ENCODE data around the gene TTC27.
"Not testable (repeated sequence)": the region's sequence is repeated elsewhere in the genome, so short reads cannot be mapped to it uniquely, and the experiment has no call there.

TTC27 gene

DNA sequence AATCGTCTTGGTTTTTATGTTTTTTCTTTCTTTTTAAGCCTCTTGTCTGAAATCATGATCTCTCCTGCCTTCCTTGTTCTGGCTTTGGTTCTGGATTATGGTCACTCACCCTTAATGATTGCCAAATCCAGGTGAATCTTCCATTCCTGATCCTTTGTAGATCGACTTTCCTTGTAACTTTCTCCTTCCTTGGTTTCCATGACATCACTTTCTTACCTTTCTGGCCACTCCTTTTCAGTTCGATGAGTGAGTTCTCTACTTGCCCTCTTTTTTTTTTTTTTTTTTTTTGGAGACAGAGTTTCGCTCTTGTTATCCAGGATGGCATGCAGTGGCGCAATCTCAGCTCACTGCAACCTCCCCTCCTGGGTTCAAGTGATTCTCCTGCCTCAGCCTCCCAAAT, 179.8 kb downstream of the TTC27 start:
- no peak for DNase-seq (ENCODE audit: low read depth)

DNA sequence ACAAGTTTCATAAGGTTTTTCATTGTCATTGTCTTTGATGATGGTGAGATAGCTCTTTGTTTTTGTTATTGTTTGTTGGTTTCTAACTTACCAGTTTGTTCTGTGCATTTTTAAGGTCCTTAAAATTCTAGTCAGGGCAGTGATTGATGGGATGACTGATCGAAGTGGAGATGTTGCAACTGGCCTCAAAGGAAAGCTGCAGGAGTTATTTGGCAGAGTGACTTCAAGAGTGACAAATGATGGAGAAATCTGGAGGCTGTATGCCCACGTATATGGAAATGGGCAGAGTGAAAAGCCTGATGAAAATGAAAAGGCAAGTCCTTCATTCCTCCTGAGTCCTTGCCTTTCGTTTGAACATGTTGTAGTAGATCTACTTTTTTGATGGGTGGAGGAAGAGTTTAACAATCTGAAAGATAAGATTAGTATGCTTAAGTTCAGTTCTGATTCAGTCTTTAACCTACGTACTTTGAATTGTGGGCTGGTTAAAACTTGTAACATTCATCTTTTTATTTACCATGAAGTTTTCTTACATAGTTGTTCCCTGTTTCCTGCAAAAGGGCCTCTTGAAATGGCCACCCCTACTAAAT, 183.2 kb downstream of the TTC27 start:
- DNase-seq (ENCODE audit: low read depth), result no peak

DNA sequence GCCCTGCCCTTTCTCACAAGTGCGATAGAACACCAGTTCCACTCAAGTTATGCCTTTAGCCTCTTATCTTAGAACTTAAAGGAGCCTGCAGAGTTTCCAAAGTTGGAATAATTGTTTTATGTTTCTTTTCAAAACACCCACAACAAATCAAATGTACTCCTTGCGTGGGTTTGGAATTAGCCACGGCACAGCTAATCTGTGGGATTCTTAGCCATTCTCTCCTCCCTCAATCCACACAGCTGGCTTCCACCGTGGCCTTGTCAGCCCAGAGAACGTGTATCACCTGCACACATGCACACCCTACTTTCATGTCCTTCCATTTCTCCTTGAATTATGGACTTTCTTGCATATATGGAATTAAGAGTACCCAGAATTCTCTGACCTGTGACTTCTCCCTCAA, 183.8 kb downstream of the TTC27 start:
- no peak for DNase-seq (ENCODE audit: low read depth)

DNA sequence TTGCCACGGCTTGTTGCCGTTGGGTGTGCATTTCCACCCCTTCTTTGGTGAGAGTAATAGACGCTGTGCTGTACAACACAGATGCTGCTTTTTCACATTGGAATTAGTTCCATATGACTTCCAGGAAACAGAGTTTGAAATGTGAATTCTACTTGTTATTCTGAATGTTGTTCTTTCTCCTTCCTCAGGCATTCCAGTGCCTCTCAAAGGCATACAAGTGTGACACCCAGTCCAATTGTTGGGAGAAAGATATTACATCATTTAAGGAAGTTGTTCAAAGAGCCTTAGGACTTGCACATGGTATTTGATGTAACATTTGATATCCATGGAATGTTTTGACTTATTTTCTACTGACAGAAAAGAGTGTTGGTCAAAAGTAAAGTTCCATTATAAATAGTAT, 184.5 kb downstream of the TTC27 start:
- no peak for DNase-seq (ENCODE audit: low read depth)

DNA sequence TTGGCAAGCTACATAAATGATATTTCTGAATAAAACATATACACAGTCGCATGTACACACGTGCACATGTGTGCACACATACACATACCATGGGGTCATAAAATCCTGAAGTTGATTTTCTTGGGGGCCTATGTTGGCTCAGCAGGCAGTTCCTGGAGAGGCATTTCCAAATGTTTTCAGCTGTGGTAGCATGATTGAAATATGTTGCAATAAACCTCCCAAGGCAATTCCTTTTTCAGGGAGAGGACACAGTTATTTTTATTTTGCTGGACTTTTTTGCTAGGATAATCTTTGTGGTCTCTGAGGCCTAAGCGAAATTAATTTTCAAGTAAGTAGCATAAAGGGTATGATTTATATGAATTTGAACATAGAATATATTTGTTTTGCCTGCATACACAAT, 192.2 kb downstream of the TTC27 start:
- no peak for DNase-seq (ENCODE audit: low read depth)

DNA sequence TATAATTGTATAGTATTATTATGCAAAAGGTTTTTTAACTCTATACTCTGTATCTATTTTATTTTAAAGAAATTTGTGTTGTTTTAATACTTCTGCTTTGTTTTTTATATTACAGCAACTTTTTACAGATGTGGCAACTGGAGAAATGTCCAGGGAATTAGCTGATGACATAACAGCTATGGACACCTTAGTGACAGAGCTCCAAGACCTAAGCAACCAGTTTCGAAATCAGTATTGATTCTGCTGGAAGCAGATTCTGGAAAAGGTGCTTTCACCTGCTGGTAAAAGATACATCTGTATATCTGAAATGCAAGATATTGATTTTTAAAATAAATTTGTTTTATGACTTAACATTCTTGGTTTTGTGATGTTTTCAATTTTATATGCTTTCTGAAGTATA, 192.9 kb downstream of the TTC27 start:
- DNase-seq (ENCODE audit: low read depth), result no peak

DNA sequence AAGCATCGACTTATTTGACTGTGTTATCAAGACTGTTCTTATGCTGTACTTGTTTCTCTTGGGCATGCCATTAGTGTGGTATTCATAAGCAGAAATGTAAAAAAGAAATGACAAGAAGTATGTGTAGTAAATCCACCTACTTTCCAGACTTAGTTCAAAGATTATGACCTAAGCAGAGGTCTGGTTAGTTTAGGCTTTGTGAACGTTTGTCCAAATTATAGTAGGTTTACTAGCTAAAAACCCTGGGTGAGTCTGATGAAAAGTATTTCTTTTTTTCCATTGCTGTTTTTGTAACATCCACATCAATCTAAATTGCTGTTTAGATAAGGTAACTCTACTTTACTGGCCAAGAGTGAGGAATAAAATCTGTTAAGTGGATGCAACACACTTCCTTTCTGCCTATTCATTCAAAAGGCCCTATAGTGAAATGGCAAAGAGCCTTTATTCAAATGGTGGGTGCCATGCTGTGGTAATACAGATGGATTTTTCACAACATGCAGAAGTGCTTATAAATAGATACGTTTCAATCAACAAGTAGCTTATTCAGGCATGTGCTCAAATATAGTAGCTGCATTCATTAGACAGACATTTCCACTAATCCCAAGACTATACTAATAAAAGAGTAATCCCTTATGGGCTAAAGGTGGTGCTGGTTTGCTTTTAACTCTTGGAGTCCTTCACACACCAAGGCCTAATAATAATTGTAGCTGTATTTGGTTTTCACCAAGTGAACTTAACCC, 196.4 kb downstream of the TTC27 start:
- no peak for DNase-seq (ENCODE audit: low read depth)

DNA sequence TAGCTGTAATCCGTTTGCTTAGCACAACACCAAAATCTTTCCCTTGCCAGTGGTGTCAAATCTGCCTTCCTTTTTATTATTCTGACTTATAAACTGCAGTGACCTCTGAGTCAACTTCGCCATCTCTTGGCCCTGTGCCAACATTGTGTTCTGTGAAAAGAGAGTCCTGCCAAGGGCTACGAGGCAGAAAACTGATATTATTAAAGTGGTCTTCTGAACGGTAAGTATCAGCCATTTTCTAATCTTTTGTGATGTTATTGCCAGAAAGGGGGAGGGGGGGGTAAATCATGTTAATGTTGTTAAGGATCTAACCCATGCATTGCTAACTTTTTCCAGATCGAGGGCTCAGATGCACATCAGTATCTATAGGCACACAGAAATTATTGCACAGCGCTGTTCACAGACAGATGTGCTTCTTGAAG, 197.5 kb downstream of the TTC27 start:
- no peak for DNase-seq (ENCODE audit: low read depth)

DNA sequence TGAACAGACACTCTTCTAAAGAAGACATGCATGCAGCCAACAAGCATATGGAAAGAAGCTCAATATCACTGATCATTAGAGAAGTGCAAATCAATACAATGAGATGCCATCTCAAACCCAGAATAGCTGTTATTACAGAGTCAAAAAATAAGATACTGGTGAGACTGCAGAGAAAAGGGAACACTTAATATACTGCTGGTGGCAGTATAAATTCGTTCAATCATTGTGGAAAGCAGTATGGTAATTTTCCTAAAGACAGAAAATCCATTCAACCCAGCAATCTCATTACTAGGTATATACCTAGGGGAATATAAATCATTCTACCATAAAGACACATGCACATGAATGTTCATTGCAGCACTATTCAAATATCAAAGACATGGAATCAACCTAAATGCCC, 202.3 kb downstream of the TTC27 start:
- DNase-seq (ENCODE audit: low read depth), result no peak

DNA sequence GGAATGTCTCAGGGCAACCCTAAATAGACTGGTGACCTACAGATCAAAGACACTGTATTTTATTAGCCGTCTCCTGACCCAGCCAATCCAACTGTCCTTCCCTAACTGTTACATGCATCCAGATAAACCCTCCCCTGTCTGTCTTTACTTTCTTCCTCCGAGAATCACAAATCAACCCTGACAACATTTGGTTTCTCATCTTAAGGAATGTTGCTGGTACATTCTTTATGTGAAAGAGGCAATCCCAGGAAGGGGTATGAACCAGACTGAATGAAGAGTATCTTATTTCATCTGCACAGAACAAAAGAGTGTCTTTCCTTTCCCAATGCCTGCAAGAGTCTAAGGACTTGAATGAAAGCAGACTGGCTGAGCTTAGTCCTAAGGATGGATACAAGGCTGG, 205.0 kb downstream of the TTC27 start:
- no peak for DNase-seq (ENCODE audit: low read depth)

DNA sequence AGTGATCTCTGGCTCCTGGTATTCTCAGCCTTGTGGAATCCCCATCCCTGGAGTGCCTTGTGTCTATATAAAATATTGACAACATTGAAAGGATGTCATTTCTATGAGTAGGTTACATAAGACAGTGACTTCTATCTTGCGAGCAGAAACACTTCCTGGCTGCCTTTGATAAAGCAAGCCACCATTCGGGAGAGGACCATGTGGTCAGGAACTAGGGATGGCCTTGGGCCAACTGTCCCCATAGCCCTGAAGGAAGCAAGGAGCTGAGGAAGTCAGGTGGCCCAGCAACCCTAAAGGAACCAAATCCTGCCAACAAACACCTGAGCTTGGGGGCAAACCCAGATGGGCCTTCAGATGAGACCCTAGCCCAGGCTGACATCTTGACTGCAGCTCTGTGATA, 205.9 kb downstream of the TTC27 start:
- DNase-seq (ENCODE audit: low read depth), result no peak

DNA sequence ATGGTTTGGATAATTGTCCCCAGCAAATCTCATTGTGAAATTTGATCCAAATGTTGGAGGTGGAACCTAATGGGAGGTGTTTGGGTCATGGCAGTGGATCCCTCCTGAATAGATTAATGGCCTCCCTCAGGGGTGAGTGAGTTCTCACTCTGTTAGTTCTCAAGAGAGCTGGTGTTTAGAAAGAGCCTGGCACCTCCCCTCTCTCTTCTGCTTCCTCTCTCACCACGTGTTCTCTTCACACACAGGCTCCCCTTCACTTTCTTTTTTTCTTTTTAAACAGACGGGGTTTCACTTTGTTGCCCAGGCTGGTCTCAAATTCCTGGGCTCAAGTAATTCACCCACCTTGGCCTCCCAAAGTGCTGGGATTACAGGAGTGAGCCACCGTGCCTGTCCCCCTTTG, 207.3 kb downstream of the TTC27 start:
- DNase-seq (ENCODE audit: low read depth), result no peak

DNA sequence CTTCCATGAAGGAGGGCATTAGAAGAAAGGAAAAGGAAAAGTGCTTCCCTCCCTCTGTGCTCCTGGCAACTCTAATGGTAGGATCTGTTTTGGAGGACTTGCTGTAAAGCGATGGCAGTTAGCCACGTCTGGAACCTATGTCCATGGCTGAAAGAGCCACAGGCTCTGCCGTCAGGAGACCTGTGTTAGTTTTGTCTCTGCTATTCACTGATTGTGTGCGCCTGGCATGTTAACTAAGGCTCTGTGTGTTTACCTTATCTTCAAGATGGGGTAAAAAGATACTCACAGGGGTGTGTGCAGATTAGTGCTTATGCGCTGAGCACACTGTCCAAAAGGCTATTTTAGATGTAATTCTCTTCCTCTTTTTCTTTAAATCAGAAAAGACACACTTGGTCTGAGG, 209.1 kb downstream of the TTC27 start:
- no peak for DNase-seq (ENCODE audit: low read depth)

DNA sequence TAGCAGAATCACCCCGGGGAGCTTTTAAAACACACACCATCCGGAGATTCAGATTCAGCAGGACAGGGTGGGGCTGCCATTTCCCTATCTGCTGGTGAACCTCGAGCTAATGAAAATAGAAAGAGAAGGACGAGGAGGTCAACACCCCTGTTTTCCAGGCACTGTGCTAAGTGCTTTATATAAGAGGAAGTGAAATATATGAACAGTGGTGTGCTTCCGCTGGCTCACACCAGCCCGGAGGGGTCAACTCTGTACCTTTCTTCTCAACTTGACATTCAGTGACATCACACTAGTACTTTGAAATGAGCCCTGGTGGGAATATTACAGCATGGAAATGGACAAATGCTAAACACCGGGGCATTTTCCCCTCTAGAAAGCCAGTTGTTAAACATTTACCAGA, 210.6 kb downstream of the TTC27 start:
- no peak for DNase-seq (ENCODE audit: low read depth)

DNA sequence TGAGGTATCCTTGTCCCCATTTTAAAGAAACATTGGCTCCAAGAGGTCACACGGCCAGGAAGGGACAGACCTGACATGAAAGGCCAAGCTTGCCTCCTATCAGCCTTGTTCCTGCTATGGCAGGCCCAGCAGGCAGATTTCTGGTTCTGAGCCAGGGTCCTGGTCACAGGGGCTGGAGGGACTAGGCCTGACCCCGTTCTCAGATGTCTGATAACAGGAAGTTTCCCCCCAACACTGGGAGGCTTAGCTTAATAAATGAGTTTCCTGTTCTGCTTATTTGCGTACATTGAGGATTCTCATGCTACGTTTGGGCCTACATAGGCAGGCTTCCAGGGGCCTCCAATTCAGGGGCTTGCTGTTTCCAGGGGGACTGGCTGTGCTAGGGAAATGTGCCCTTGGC, 211.1 kb downstream of the TTC27 start:
- no peak for DNase-seq (ENCODE audit: low read depth)

DNA sequence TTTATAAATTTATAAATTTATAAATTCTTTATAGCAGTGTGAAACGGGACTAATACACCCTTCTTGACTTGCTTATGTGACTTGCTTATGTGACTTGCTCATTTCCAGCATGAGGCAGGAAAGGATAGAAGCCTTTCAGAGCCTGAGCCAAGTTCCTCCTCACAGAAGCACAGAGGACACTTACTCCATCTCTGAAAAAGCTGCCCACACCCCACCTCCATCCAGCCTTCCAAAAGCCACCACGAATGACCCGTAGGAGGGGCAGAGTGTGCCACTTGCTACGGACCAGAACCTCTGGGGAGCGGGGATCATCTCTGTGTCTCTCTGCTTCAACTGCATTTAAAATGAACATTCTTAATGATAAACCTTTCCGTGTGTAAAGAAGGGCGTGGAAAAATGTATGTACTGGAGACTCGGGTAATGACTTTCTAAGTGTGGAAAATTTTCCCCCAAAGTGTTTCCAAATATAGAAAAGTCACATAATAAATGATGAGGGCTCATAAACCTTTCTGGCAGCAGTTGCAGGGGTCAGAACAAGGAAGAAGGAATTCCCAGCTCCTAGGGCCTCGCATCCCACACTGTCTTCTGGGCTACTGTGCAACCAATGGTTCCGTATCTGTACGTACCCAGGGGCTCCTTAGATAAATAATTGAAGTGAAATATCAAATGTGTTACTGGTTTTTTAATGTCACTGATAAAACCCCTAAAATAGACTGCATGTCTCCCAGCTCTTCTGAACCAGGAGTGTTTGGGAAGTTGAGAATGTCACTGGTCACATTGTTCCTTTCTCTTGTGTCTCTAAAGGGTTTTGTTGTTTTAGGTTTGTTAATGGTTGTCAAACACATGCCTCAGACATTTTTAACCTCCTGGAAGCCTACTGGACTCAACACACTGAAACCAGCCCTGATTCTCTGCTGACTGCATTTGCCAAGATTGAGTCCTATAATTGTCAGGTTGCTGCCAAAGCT, 214.4 kb downstream of the TTC27 start:
- DNase-seq (ENCODE audit: low read depth), result no peak

DNA sequence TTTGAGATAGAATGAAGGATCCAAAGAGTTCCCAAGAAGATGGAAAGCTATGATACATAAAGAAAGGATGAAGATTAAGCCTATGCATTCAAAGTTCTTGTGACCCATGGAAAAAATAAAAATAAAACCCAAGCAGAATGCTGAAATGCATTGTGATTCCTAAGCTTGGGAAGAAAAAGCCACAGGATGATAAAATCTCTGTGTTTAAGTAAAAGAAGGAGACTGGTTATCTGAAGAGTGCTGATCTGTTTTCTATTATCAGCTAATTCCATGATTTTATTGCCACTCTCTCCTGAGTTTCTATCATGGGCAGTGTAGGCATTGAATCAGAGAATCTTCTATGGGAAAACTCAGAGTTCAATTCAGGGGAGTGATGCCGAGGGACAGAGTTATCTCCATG, 215.8 kb downstream of the TTC27 start:
- no peak for DNase-seq (ENCODE audit: low read depth)

DNA sequence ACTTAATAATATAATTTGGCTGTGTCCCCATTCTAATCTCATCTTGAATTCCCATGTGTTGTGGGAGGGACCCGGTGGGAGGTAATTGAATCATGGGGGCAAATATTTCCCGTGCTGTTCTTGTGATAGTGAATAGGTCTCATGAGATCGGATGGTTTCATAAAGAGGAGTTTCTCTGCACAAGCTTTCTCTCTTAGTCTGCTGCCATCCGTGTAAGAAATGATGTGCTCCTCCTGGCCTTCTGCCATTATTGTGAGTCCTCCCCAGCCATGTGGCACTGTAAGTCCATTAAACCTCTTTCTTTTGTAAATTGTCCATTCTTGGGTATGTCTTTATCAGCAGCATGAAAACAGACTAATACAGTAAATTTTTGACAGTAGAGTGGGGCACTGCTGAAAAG, 216.4 kb downstream of the TTC27 start:
- DNase-seq (ENCODE audit: low read depth), result no peak

DNA sequence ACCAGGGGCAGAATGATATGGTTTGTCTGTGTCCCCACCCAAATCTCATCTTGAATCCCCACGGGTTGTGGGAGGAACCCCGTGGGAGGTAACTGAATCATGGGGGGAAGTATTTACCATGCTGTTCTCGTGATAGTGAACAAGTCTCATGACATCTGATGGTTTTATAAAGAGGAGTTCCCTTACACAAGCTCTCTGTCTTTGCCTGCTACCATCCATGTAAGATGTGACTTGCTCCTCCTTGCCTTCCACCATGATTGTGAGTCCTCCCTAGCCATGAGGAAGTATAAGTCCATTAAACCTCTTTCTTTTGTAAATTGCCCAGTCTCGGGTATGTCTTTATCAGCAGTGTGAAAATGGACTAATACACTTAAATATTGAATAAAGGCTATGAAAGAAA, 218.4 kb downstream of the TTC27 start:
- not testable (repeated sequence) for DNase-seq (ENCODE audit: low read depth)

DNA sequence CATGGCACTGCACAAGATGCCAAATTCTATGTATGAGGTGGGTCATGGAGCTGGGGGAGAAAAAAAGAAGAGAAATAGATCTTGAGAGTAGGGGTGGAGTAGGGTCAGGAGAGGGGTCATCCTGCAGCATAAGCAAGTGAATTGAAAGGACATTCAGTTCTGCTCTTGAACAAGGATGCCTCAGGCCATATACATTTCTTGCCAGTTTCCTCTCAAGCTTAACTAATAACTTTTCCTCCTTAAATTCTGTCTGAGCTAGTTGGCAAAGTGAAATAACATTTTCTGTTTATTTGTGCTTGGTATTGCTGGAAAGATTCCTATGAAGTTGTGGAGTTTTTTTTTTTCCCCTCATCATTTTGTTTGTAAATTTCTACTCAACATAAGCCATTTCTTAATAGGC, 219.9 kb downstream of the TTC27 start:
- DNase-seq (ENCODE audit: low read depth), result no peak

DNA sequence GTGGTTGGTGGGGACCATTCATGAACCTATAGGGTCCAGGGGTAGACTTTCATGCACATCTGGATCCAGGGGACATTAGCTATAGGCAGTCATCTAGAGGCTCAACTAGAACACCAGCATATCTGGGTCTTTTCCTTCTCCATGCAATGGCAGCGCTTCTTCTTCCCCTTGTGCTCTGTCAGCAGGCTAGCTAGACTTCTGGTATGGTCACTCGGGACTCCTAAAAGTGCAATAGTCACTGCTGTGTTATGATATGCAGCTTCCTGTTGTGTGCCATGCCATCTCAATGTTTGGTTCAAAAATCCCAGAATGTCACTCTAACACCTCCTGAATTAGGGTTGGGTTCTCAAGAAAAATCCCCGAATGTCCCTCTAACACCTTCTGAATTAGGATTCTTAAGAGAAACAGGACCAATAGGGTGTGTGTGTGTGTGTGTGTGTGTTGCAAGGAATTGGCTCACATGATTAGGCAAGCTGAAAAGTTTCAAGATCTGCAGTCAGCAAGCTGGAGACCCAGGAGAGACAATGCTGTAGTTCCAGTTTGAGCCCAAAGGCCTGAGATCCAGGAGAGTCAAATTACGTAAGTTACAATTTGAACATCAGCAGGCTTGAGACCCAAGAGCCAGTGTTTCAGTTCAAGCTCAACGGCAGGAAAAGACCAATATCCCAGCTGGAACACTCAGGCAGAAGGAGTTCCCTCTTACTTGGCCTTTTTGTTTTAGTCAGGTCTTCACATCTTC, 221.8 kb downstream of the TTC27 start:
- DNase-seq (ENCODE audit: low read depth), result no peak

DNA sequence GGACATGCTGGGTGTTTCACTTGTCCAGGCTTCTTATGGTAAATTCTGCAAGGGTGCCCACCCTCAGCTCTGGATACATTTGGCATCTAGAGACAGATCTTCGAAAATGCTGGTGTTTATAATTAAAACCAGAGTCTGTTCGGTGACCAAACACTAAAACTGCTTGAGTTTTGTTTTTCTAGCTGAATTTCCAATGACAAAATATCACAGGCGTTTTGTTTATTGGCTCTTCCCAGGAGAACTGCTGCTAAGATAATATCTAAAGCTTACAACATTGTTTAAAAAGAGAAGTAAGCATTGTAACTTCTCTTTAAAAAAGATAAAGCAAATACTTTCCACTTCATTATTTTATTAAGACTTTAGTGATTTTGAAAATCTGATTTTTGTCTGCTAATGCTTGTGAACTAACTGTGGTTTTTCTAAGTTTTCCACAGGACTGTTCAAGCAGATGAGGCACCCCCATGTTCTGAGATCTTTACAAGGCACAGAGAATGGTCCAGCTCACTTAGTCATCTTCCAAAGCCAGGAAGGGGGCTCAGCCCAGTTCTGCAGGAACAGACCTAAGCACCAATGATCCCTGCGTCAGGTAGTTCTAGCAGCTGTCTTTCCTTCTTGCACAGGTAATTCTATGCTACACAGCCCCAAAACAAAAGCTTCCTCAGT, 224.1 kb downstream of the TTC27 start:
- no peak for DNase-seq (ENCODE audit: low read depth)

Data from stimulated activated CD8-positive, alpha-beta memory T cell treated with anti-CD3 and anti-CD28 coated beads, Interleukin-12 subunit alpha, Interleukin-12 subunit beta, amount 100 ng/mL, for 1 hour (primary cell).